ENCODE measurements around the gene SCAF8. TPM values are rescaled to one million over a fixed set of nuclear protein-coding genes. Genes with fewer than 3 reads are reported as not detected.
"Not testable (repeated sequence)": the region's sequence is repeated elsewhere in the genome, so short reads cannot be mapped to it uniquely, and the experiment has no call there.

SCAF8 gene
- total RNA-seq, 2 experiments from 2014 or later = 34.3 to 36.1 TPM

DNA sequence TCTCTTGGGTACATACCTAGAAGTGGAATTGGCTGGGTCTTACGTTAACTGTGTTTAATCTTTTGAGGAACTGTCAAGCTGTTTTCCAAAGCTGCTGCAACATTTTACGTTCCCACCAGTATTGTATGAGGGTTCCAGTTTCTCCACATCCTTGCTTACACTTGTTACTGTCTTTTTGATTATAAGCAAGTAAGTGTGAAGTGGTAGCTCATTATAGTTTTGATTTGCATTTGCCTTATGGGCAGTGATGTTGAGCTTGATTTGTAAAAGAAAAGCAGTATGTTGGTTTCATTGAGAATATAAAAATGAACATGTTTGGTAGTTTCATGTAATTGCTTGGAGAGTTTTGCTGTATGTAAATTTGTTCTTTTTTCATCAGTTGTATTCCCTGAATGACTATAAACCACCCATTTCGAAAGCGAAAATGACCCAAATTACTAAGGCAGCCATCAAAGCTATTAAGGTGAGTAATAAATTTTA lies 40.4 kb downstream of the SCAF8 start:
- H3K27me3 Mint-ChIP-seq = no peaks in the 10 kb centered on the region
- peak overlapping the region; percentile 79 for H3K27ac Mint-ChIP-seq
- CTCF ChIA-PET = interaction anchor here (0.9 to 1.5 kb wide), 4 partner anchors 32 to 399 kb away, joined by 3 to 5 read pairs (median 4); no protein-coding TSS in a partner anchor
- peaks cover 40% of the 10 kb centered on the region for H3K36me3 Mint-ChIP-seq
- H3K4me1 Mint-ChIP-seq = peaks cover 30% of the 10 kb centered on the region
- peak overlapping the region; percentile 43 for H3K4me3 Mint-ChIP-seq
- ATAC-seq (peak; percentile 86), DNase-seq (no peak)
- H3K9me3 Mint-ChIP-seq (ENCODE audit: low read depth) = no peaks in the 10 kb centered on the region

DNA sequence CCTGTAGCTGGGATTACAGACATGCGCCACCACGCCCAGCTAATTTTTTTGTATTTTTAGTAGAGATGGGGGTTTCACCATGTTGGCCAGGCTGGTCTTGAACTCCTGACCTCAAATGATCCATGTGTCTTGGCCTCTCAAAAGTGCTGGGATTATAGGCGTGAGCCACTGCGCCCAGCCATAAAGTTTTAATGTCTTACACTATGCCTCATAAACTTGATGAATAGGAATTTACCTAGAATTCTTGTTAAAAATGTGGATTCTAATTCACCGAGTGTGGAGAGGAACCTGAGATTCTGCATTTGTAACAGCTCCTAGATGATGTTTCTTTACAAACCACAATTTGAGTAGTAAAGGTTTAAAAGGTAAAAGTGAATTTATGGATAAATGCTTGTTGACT lies 45.9 kb downstream of the SCAF8 start:
- Mint-ChIP-seq H3K36me3 (peaks cover 40% of the 10 kb centered on the region), H3K4me1 (peaks cover 29% of the 10 kb centered on the region)
- H3K9me3 Mint-ChIP-seq (ENCODE audit: low read depth); CTCF ChIA-PET; ATAC-seq; H3K27ac Mint-ChIP-seq; DNase-seq; H3K27me3 Mint-ChIP-seq; H3K4me3 Mint-ChIP-seq: not testable (repeated sequence)

DNA sequence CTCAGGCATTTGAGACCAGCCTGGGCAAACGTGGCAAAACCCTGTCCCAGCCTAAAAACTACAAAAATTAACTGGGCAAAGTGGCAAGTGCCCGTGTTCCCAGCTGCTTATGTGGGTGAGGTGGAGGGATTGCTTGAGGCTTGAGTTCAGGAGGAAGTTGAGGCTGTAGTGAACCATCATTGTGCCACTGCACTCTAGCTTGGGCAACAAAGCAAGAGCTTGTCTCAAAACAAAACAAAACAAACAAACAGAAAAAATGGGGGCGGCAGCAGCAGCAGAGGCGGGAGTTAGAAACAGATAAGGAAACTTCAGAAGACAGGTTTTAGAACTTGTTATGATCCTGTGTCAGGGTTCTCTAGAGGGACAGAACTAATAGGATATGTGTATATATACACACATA lies 49.0 kb downstream of the SCAF8 start:
- H3K36me3 Mint-ChIP-seq = peaks cover 38% of the 10 kb centered on the region
- H3K4me3 Mint-ChIP-seq = no peak overlapping the region
- ATAC-seq (no peak), DNase-seq (no peak)
- no peak overlapping the region for H3K27ac Mint-ChIP-seq
- H3K9me3 Mint-ChIP-seq (ENCODE audit: low read depth) = no peaks in the 10 kb centered on the region
- CTCF ChIA-PET = no interaction called here
- no peaks in the 10 kb centered on the region for H3K27me3 Mint-ChIP-seq
- peaks cover 28% of the 10 kb centered on the region for H3K4me1 Mint-ChIP-seq

DNA sequence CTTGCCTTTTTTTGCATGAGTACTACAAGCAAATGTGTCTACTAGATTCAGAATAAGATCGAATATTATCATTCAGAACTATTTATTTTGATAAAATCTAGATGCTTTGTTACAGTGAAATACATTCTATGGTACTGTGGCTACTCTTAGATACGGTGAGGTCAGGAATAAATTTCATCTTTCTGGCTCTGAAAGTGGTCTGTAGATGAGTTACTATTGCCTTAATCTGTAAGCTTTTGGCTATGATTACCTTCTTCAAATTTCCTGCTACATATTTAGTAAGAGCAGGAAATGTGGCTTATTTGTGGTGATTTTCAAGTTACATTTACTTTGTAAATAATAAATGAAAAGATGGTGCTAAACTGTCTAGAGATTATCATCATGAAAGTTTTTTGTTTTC lies 50.0 kb downstream of the SCAF8 start:
- H3K36me3 Mint-ChIP-seq = peaks cover 43% of the 10 kb centered on the region
- DNase-seq = no peak
- H3K27me3 Mint-ChIP-seq = no peaks in the 10 kb centered on the region
- no peak for ATAC-seq
- peak overlapping the region; percentile 47 for H3K27ac Mint-ChIP-seq
- CTCF ChIA-PET = interaction anchor here (0.7 to 0.8 kb wide), 2 partner anchors 18 to 140 kb away, joined by 3 read pairs; no protein-coding TSS in a partner anchor
- peaks cover 28% of the 10 kb centered on the region for H3K4me1 Mint-ChIP-seq
- H3K4me3 Mint-ChIP-seq = no peak overlapping the region
- H3K9me3 Mint-ChIP-seq (ENCODE audit: low read depth) = no peaks in the 10 kb centered on the region

DNA sequence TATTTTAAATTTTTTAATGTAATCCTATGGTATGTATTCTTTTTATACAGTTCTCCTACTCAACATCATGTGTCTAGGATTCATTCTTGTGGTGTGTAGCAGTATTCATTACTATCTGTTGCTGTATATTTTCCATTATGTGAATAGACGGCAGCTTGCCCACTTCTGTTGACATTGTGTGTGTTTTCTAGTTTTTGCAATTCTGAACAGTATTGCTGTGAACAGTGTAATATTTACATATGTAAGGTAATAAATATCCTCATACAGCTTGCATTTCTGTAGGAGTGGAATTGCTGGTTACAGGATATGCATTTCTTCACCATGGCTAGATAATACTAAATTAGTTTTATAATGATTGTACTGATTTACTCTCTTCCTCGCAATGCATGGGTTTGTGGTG lies 51.9 kb downstream of the SCAF8 start:
- DNase-seq = no peak
- Mint-ChIP-seq H3K9me3 (ENCODE audit: low read depth) (no peaks in the 10 kb centered on the region), H3K27ac (no peak overlapping the region), H3K27me3 (no peaks in the 10 kb centered on the region), H3K36me3 (peaks cover 39% of the 10 kb centered on the region), H3K4me3 (no peak overlapping the region), H3K4me1 (peaks cover 30% of the 10 kb centered on the region)
- ATAC-seq = no peak
- CTCF ChIA-PET = no interaction called here

DNA sequence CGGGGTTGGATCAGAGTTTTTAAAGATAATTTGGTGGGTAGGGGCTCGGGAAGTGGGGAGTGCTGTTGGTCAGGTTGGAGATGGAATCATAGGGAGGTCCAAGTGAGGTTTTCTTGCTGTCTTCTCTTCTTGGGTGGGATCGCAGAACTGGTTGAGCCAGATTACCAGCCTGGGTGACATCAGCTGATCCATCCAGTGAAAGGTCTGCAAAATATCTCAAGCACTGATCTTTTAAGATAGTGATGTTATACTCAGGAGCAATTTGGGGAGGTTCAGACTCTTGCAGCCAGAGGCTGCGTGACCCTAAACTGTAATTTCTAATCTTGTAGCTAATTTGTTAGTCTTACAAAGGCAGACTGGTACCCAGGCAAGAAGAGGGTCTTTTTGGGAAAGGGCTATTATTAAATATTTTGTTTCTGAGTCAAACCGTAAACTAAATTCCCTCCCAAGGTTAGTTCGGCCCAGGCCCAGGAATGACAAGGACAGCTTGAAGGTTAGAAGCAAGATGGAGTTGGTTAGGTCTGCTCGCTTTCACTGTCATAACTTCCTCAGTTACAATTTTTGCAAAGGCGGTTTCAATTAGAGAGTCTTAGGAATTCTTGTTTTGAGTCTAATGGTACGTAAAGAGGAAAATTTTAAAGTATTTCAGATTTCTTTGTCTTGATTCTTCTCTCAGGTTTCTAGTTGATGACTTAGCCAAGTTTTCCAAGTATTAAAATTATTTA lies 53.1 kb downstream of the SCAF8 start:
- peaks cover 21% of the 10 kb centered on the region for H3K4me1 Mint-ChIP-seq
- no peaks in the 10 kb centered on the region for H3K9me3 Mint-ChIP-seq (ENCODE audit: low read depth)
- DNase-seq (no peak), ATAC-seq (no peak)
- no peaks in the 10 kb centered on the region for H3K27me3 Mint-ChIP-seq
- peaks cover 34% of the 10 kb centered on the region for H3K36me3 Mint-ChIP-seq
- no peak overlapping the region for H3K4me3 Mint-ChIP-seq
- H3K27ac Mint-ChIP-seq = no peak overlapping the region
- CTCF ChIA-PET = no interaction called here

DNA sequence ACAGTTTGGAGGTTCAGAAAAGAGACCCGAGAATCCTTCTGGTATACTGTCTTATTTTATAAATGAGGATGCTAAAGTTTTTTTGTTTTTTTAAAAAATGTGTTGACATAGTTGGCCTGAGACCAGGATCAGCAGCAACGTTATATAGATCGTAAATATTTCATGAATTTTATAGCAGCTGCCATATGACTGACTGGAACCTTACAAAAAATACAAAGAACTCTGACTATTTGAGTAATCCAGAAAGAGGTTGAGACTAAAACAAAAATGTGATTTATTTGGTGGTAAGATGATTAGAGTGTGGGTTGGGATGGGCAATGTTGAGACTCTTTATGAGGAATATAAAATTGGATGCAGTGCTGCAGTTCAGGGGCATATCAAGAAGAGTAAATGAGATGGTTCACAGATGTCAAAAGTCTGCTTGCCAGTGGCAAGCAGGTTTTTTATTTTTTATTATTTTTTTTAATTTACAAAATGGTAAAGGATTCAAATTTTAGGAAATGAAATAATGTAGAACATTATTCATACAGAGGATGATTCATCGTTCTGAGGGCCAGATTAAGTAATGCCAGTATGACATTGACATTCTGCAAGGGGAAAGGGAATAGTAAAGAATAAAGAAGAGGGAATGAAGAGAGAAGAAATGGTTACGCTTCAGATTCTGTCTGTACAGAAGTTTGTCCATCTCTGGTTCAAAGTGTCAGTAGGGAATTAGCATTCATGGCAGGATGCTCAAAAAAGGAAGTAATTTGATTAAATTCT lies 58.5 kb downstream of the SCAF8 start:
- CTCF ChIA-PET = no interaction called here
- DNase-seq = no peak
- no peak overlapping the region for H3K27ac Mint-ChIP-seq
- peaks cover 2% of the 10 kb centered on the region for H3K4me1 Mint-ChIP-seq
- ATAC-seq = no peak
- no peaks in the 10 kb centered on the region for H3K27me3 Mint-ChIP-seq
- H3K4me3 Mint-ChIP-seq = no peak overlapping the region
- no peaks in the 10 kb centered on the region for H3K9me3 Mint-ChIP-seq (ENCODE audit: low read depth)
- H3K36me3 Mint-ChIP-seq = peaks cover 31% of the 10 kb centered on the region

DNA sequence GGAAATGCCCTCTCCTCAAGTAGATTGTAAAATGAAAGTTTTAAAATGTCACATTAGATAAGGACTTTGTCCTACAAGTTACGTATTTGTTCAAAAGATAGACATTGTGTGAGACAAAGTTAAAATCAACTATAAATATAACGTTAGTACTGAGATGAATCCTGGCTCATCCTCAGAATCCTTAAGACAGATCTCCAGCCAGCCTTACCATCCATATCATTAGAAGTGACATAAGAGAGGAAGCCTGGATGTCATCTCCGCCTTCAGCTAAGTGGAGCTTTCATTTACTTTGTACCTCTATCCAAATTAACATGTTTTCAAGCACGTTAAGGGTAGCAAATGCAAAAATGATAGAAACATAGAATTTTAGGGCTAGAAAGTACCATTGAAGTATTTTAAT lies 59.1 kb downstream of the SCAF8 start:
- H3K4me1 Mint-ChIP-seq = peaks cover 2% of the 10 kb centered on the region
- H3K27me3 Mint-ChIP-seq = no peaks in the 10 kb centered on the region
- H3K9me3 Mint-ChIP-seq (ENCODE audit: low read depth) = no peaks in the 10 kb centered on the region
- no peak overlapping the region for H3K4me3 Mint-ChIP-seq
- CTCF ChIA-PET = no interaction called here
- peaks cover 34% of the 10 kb centered on the region for H3K36me3 Mint-ChIP-seq
- no peak for ATAC-seq
- no peak overlapping the region for H3K27ac Mint-ChIP-seq
- DNase-seq = no peak

DNA sequence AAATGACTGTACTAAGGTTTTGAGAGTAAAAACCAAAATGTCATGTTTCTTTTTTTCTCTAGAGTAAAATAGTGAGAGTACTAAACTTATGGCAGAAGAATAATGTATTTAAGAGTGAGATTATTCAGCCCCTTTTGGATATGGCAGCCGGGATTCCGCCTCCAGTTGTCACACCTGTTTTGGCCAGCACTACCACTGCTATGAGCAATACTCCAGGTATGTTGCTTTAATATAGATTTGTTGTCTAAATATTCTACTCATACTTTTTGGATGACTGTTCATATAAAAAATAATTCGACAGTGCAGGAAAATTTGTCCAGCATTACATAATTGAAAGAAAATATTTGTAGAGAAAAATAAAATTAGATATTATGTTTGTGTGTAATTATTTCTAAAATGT lies 59.5 kb downstream of the SCAF8 start:
- Mint-ChIP-seq H3K4me3 (no peak overlapping the region), H3K36me3 (peaks cover 31% of the 10 kb centered on the region), H3K27ac (no peak overlapping the region), H3K9me3 (ENCODE audit: low read depth) (no peaks in the 10 kb centered on the region), H3K4me1 (peaks cover 2% of the 10 kb centered on the region), H3K27me3 (no peaks in the 10 kb centered on the region)
- DNase-seq = no peak
- no peak for ATAC-seq
- CTCF ChIA-PET = no interaction called here

DNA sequence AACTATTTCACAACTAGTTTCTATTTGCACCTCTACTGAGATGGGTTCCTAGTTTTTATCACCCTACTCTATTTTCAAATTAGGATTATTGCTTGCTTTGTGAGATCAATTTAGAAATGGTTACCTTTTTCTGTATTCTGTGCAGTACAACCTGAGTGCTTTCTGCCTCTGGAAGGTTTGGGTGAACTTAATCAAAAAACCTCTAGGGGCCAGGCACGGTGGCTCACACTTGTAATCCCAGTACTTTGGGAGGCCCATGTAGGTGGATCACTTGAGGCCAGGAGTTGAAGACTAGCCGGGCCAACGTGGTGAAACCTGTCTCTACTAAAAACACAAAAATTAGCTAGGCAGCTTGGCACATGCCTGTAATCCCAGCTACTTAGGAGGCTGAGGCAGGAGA lies 63.3 kb downstream of the SCAF8 start:
- H3K4me3 Mint-ChIP-seq = no peak overlapping the region
- no peak overlapping the region for H3K27ac Mint-ChIP-seq

DNA sequence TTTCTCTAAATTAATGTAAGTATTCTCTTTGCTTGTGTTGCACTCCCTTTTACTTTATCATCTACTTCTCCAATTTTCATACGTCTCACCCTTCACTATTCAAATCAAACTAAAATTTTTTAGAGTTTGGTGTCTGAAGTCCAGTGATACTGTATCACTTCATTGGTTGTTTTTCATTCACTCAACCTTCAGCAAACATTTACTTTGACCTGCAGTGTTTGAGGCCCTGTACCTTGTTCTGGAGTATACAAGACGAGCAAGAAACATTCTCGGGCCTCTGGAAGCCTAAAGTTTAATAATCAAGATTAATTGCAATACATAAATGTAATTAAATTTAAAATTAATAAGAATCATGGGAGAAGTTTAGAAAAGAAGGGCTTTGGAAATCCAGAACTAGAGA lies 64.6 kb downstream of the SCAF8 start:
- Mint-ChIP-seq H3K9me3 (ENCODE audit: low read depth) (no peaks in the 10 kb centered on the region), H3K36me3 (peaks cover 36% of the 10 kb centered on the region), H3K27ac (no peak overlapping the region), H3K4me3 (no peak overlapping the region), H3K4me1 (peaks cover 8% of the 10 kb centered on the region), H3K27me3 (no peaks in the 10 kb centered on the region)
- no peak for DNase-seq
- ATAC-seq = no peak
- CTCF ChIA-PET = interaction anchor here (0.8 kb wide), 1 partner anchor 122 kb away, joined by 3 read pairs; no protein-coding TSS in a partner anchor

More for the DNA sequence above, 63.3 kb downstream of the SCAF8 start:
- CTCF ChIA-PET = no interaction called here
- Mint-ChIP-seq H3K27me3 (no peaks in the 10 kb centered on the region), H3K36me3 (peaks cover 38% of the 10 kb centered on the region), H3K9me3 (ENCODE audit: low read depth) (no peaks in the 10 kb centered on the region), H3K4me1 (peaks cover 8% of the 10 kb centered on the region)
- DNase-seq (no peak), ATAC-seq (no peak)

DNA sequence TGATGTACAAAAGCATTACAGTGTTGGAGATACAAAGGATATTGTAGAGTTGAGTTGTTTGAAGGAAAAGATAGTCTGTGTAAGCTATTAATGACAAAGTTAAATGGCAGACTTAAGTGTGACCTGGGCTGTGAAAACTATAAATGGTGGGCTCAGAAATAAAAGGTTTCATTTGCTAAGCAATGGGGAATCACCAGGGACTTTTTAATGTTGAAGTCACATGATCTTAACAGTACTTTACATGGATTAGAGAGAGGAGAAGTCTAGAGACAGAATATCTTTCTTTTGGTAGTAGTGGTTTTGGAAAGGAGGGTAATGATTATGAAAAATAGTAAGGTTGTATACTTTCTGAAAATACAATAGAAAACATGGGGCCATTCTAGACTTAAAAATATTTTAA lies 67.1 kb downstream of the SCAF8 start:
- CTCF ChIA-PET = no interaction called here
- H3K27me3 Mint-ChIP-seq = no peaks in the 10 kb centered on the region
- DNase-seq (no peak), ATAC-seq (no peak)
- peaks cover 8% of the 10 kb centered on the region for H3K4me1 Mint-ChIP-seq
- peaks cover 32% of the 10 kb centered on the region for H3K36me3 Mint-ChIP-seq
- H3K9me3 Mint-ChIP-seq (ENCODE audit: low read depth) = no peaks in the 10 kb centered on the region
- H3K27ac Mint-ChIP-seq = no peak overlapping the region
- H3K4me3 Mint-ChIP-seq = no peak overlapping the region

DNA sequence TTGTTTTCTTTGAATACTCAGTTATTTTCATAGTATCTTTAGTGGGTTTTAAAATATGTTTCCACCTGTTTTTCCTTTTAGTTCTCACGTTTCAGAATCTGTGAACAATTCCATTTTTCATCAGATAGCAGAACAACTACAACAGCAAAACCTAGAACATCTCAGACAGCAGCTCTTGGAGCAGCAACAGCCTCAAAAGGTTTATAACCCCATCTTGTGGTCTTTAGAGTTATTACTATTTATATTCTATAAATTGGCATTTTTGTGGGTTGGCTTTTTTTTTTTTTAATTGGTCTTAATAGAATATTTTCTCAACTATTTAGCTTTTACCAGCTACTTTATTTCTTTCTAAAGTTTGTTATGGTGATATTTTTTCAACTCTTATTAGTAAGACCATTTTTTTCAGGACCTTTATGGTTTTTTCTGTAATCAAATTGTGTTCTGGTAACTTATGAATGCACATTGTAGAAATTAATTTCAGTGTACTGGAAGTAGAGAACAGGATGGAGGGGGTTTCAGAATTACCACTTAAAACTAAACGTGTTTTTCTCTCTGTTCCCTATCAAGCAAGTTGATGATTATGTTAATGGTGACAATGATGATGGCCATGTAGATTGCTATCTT lies 72.2 kb downstream of the SCAF8 start:
- Mint-ChIP-seq H3K4me1 (peaks cover under 1% of the 10 kb centered on the region), H3K36me3 (peaks cover 28% of the 10 kb centered on the region), H3K9me3 (ENCODE audit: low read depth) (no peaks in the 10 kb centered on the region), H3K4me3 (no peak overlapping the region), H3K27ac (no peak overlapping the region), H3K27me3 (no peaks in the 10 kb centered on the region)
- CTCF ChIA-PET = interaction anchor here (0.6 to 5.5 kb wide), 9 partner anchors 12 to 132 kb away, joined by 3 to 55 read pairs (median 3); no protein-coding TSS in a partner anchor
- ATAC-seq (no peak), DNase-seq (no peak)

All from activated CD8-positive, alpha-beta memory T cell treated with anti-CD3 and anti-CD28 coated beads, Interleukin-2, amount 10 ng/mL, durations not matched to agents 7 days and 5 days (primary cell).